ENCODE measurements around the gene RCC1. TPM values are rescaled to one million over a fixed set of nuclear protein-coding genes. Genes with fewer than 3 reads are reported as not detected.
"Not testable (repeated sequence)": the region's sequence is repeated elsewhere in the genome, so short reads cannot be mapped to it uniquely, and the experiment has no call there.

RCC1 gene
- polyA plus RNA-seq, 12 donors = 18.9 to 40.3 (median 24.7) TPM; not detected in 1

DNA sequence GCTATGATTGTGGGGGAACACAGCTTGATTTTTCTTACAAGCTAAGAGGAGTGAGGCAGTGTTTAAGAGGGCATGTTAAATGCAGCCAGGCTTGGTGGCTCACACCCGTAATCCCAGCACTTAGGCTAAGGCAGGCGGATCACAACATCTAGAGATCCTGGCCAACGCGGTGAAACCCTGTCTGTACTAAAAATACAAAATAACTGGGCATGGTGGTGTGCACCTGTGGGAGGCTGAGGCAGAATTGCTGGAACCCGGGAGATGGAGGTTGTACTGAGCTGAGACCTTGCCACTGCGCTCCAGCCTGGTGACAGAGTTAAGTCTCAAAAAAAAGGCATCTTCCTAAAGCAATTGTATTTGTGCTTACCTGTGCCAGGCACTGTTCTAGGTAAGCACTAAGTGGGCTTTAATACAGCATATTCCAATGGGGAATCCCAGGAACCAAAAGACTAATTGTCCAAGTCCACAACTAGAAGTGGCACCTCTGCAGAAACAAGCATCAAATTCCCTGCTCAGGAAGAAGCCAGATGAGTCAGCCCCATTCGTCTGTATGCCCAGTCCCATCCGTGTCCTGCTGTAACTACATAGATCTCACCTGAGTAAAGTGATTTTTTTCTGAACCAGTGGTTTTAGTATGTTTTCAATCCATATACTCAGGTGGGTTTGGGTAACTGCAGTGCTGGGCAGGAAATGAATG lies 4.6 kb downstream of the RCC1 start:
- DNase-seq = no peak

DNA sequence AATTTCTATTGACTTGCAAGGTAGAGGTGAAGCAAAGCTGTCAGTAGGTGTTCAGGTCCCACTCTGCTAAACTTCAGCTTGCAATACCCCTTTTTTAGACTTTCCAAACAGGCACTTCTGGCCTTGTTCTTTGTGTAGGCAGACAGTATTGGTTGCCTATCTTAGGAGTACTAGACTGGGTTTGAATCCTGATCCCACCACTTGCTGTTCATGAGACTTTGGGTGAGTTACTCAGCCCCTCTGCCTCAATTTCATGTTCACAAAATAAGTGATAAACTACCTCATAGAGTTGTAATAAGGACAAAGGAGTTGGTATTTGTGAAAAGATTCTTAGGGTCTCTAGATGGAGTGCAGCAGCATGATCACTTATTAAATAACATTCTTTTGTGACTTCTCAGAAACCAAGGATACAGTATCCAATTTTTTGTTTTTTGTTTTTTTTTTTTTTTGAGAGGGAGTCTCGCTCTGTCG lies 5.2 kb downstream of the RCC1 start:
- no peak for DNase-seq

DNA sequence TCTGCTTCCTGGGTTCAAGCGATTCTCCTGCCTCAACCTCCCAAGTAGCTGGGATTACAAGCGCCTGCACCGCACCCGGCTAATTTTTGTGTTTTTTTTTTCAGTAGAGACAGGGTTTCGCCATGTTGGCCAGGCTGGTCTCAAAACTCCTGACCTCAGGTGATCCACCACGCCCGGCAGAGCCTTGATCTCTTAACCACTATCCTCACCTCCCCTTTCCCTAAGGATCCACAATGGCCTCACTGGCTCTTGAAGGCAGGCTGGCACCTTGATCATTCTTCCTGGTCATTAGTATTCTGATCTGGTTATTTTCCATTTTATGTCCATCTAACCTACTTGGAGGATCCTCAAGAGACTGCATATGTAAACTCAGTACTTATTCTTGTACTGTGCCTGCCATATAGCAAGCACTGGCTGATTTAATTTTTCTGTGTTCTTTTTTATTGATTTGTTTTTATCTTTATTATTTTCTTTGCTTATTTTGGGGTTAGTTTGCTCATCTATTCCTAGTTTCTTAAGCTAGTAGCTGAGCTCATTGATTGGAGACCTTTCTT lies 6.3 kb downstream of the RCC1 start:
- DNase-seq = no peak

DNA sequence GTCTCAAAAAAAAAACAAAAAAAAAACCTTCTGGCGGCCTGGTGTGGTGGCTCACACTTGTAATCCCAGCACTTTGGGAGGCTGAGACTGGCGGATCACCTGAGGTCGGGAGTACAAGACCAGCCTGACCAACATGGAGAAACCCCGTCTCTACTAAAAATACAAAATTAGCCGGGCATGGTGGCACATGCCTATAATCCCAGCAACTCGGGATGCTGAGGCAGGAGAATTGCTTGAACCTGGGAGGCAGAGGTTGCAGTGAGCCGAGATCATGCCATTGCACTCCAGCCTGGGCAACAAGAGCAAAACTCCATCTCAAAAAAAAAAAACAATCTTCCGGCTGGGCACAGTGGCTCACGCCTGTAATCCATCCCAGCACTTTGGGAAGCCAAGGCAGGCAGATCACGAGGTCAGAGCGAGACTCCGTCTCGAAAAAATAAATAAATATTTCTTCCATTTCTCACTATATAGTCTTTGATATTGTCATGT lies 8.6 kb downstream of the RCC1 start:
- DNase-seq = not testable (repeated sequence)

DNA sequence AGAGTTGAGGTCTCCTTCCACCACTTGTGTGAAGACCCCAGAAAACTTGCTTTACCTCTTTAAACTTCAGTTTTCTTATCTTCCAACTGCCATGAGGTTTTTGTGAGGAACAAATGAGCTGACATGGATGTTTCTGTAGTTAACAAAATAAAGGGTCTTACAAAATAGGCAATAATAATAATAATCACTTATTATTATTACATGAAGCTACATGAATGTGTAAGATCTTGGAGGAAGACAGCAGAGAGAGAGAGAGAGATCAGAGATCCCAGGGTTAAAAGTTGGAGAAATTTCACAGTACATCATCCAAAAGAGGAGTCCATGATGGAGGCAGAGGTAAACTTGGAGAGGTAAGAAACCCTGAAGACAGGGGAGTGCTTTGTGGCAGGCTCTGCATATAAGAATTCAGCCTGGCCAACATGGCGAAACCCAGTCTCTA lies 10.7 kb downstream of the RCC1 start:
- DNase-seq = no peak

- no peak for DNase-seq
Observed at GRCh38 chr1:28517649-28517999, 11.8 kb downstream of the RCC1 start.

- peak; percentile 91 for DNase-seq
Observed at GRCh38 chr1:28518000-28518744, 12.3 kb downstream of the RCC1 start.

DNA sequence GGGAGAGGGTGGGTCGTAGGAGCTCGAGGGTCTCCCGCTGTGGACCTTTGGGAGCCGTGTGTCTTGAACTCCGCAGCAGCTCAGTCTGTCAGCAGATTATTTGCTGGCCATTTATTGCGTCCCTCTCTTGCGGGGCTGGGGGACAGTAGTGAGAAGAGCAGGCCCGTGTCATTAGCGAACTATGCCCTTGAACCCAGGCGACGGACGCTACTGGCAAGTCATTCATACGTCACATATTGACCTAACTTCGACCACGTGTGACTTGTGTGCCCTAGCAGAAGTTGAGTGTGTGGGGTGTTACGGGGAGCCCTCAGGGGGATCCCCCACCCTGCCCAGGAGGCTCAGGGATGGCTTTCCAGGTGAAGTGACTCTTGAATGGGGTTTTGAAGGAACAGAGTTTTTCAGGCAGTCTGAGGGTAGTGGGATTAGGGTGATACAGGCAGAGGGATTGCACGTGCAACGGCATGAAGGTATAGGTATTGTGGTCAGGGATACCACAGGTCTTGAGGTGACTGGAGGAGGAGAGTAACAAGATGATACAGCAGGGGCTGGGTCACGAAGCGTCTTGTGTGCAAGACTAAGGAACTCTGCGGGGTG lies 13.0 kb downstream of the RCC1 start:
- no peak for DNase-seq

DNA sequence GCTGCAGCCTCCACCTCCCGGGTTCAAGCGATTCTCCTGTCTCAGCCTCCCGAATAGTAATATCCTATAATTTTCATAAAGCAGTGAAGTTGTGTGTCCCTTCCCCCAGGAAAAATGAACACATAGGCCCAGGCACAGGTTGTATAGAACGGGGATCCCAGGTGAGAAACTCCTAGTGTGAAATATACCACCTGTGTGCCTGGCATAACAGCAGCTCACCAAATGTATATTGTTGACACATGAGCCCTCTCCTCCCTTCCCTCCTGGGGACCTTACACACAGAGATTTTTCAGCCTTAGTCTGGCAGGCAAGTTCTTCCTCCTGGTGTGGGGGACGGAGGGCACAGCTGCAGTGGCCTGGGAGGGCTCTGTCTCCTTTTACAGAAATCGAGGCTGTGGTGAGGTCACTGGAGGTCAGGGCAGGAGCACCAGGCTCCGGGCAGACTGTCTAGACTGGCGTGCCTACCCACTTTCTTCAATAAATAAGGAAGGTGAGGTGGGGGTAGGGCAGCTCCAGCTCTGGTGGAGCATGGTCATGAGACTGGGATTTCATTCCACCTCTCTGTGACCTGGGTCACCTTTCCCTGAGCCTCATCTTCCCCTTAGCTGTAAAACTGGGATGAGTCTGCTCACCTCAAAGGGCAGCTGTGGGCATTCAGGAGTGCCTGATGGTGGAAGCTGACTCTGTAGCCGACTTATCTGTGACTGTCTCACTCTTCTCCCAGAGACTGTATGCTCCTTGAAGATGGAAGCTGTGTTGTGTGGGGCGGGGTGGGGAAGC lies 14.3 kb downstream of the RCC1 start:
- no peak for DNase-seq

GRCh38 chr1:28520796-28521195 lies 15.0 kb downstream of the RCC1 start:
- DNase-seq = not testable (repeated sequence)

- DNase-seq = no peak
Observed at GRCh38 chr1:28521502-28522164, 15.8 kb downstream of the RCC1 start.

DNA sequence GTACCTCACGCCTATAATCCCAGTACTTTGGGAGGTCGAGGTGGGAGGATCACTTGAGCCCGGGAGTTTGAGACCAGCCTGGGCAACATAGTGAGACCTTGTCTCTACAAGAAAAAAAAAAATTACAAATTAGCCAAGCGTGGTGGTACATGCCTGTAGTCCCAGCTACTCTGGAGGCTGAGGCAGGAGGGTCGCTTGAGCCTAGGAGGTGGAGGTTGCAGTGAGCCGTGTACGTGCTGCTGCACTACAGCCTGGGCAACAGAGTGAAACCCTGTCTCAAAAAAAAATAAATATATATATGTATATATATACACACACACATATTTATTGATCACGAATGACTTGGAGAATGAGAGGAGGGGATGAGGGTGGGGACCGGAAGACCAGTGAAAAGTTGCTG lies 16.7 kb downstream of the RCC1 start:
- DNase-seq = not testable (repeated sequence)

DNA sequence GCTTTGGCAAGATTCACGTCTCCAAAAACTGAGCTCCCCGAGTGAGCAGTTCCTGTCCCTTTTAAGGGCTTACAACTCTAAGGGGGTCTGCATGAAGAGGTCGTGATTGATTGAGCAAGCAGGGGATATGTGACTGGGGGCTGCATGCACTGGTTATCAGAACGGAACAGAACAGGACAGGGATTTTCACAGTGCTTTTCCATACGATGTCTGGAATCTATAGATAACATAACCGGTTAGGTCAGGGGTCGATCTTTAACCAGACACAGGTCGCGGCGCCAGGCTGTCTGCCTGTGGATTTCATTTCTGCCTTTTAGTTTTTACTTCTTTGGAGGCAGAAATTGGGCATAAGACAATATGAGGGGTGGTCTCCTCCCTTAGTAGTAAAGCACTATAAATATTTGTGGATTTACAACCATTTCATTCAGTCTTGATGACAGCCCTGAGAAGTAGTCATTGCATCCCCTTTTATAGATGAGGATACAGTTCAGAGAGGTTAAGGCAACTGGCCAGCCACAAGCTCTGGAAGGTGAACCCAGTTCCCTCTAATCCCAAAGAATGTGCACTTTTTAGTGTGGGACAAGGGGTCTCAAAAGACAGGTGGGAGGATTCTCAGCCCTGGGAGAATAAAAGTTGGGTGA lies 19.3 kb downstream of the RCC1 start:
- not testable (repeated sequence) for DNase-seq

- no peak for DNase-seq
Observed at GRCh38 chr1:28526886-28527285, 21.0 kb downstream of the RCC1 start.

DNA sequence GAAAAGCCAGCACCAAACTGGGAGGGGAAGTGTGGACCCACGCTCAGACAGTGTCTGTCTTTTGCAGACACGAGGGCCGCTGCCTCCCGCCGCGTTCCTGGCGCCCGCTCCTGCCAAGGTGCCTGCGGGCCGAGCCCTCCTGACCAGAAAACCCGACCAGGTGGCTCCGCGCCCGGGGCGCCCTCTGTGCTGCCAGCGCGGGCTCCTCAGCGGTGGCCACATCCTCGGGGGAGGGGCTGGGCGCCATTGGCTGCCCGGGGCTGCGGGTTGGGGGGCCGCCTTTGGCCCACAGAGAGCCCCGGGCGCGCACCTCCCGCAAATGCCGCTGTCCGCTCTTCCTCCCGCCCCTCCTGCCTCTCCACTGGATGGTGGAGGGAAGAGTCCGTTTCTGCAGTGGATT lies 24.6 kb downstream of the RCC1 start:
- no peak for DNase-seq

DNA sequence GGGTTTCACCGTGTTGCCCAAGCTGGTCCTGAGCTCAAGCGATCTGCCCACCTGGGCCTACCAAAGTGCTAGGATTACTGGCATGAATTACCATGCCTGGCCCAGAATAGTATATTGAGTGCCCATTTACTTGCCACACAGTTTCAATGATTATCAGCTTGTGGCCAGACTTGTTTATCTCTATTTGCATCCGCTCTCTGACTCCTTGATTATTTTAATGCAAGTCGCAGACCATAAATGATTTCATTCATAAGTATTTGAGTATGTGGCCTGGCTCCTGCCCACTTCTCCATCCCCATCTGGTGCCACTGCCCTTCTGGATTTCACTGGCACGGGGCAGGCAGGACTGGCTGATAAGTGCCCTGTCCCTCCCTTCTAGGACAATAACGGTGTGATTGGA lies 28.8 kb downstream of the RCC1 start:
- no peak for DNase-seq

- DNase-seq = no peak
Observed at GRCh38 chr1:28535180-28535579, 29.3 kb downstream of the RCC1 start.

DNA sequence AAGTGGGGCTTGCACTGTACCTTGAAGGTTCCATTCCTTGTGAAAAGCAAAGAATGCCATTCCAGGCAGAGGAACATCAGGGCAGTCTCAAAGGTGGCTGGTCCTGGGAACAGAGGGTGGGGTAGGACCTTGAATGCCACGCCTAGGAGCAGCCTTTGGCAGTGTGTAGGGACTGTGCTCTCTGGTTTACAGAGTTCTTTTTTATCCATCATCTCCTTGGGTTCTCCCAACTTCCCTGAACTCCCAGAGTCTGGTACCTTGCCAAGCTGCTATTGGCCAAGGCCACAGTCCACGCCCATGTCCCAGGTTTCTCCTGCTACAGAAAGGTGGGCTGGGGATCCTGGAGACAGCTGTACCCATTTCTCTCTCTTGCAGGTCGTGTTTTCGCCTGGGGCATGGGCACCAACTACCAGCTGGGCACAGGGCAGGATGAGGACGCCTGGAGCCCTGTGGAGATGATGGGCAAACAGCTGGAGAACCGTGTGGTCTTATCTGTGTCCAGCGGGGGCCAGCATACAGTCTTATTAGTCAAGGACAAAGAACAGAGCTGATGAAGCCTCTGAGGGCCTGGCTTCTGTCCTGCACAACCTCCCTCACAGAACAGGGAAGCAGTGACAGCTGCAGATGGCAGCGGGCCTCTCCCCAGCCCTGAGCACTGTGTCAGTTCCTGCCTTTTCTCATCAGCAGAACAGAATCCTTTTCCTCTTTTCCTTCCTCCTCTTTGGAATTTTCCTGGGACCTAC lies 31.8 kb downstream of the RCC1 start:
- no peak for DNase-seq

GRCh38 chr1:28538286-28538685 lies 32.4 kb downstream of the RCC1 start:
- no peak for DNase-seq

GRCh38 chr1:28540651-28541050 lies 34.8 kb downstream of the RCC1 start:
- DNase-seq = no peak
